ENCODE results near the gene PRRT3. TPM values are rescaled to one million over a fixed set of nuclear protein-coding genes. Genes with fewer than 3 reads are reported as not detected.
"Not testable (repeated sequence)": the region's sequence is repeated elsewhere in the genome, so short reads cannot be mapped to it uniquely, and the experiment has no call there.

Gene PRRT3
- total RNA-seq, 1 donor from 2014 or later, result 1.1 TPM

GRCh38 chr3:9899289-9899791, 52.9 kb downstream of the PRRT3 start:
- no peak for DNase-seq (ENCODE audit: low read depth)

- no peak for DNase-seq (ENCODE audit: low read depth)
These were observed 53.6 kb downstream of the PRRT3 start for GRCh38 chr3:9898467-9899241.

GRCh38 chr3:9897408-9898372, 54.5 kb downstream of the PRRT3 start:
- DNase-seq (ENCODE audit: low read depth), result peak; percentile 64

DNA sequence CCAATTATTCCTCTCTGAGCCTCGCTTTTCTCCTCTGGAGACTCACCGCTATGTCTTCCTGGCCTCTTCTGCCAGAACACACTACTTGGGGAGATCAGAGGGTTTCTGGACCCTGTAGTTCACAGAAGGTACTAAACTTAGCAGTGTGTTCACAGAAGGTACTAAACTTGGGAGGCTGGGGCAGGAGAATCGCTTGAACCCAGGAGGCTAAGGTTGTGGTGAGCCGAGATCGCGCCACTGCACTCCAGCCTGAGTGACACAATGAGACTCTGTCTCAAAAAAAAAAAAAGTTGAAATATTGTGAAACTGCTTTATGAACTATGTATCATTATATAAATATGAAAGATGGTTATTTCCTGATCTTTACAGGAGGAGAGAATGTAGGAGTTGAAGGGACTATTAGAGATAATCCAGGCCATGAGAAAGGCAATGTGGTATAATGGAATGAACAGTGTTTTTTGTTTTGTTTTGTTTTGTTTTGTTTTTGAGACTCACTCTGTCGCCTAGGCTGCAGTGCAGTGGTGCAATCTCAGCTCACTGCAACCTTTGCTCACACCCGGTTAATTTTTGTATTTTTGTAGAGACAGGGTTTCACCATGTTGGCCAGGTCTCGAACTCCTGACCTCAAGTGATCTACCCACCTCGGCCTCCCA, 55.3 kb downstream of the PRRT3 start:
- not testable (repeated sequence) for DNase-seq (ENCODE audit: low read depth)

GRCh38 chr3:9895715-9896114, 56.5 kb downstream of the PRRT3 start:
- not testable (repeated sequence) for DNase-seq (ENCODE audit: low read depth)

Other genes starting within 250 kb of the PRRT3 start
- gene CPNE9, start 248.6 kb downstream of the PRRT3 start, total RNA-seq, result not detected in 2 replicates
- 12.7 and 13.4 TPM in 2 replicates for gene BRPF1, start 220.7 kb downstream of the PRRT3 start, total RNA-seq
- 18.6 and 31.1 TPM in 2 replicates for gene OGG1, start 202.5 kb downstream of the PRRT3 start, total RNA-seq
- 7.2 TPM in 2 replicates for gene CAMK1, start 182.5 kb downstream of the PRRT3 start, total RNA-seq
- gene TADA3, start 159.9 kb downstream of the PRRT3 start, total RNA-seq, result 108 and 110 TPM in 2 replicates
- 172 and 208 TPM in 2 replicates for gene ARPC4, start 159.3 kb downstream of the PRRT3 start, total RNA-seq
- 12.2 and 17.2 TPM in 2 replicates for gene TTLL3, start 142.1 kb downstream of the PRRT3 start, total RNA-seq
- gene RPUSD3, start 108.4 kb downstream of the PRRT3 start, total RNA-seq, result 34.9 and 43.4 TPM in 2 replicates
- 0.26 TPM in 1 of 2 replicates, not detected in the other for gene CIDEC, start 72.2 kb downstream of the PRRT3 start, total RNA-seq
- gene JAGN1, start 61.8 kb downstream of the PRRT3 start, total RNA-seq, result 41.4 and 50.5 TPM in 2 replicates
- 0.40 and 0.68 TPM in 2 replicates for gene IL17RE, start 49.6 kb downstream of the PRRT3 start, total RNA-seq
- gene IL17RC, start 35.3 kb downstream of the PRRT3 start, total RNA-seq, result 24.4 and 33.9 TPM in 2 replicates
- 90.8 and 135 TPM in 2 replicates for gene CRELD1, start 18.6 kb downstream of the PRRT3 start, total RNA-seq
- 66.2 and 96.0 TPM in 2 replicates for gene EMC3, start 34.4 kb upstream of the PRRT3 start, total RNA-seq
- 0.51 and 1.6 TPM in 2 replicates for gene FANCD2, start 74.0 kb upstream of the PRRT3 start, total RNA-seq
- gene FANCD2OS, start 155.8 kb upstream of the PRRT3 start, total RNA-seq, result not detected in 2 replicates
- 71.3 and 114 TPM in 2 replicates for gene BRK1, start 163.3 kb upstream of the PRRT3 start, total RNA-seq
- gene VHL, start 189.4 kb upstream of the PRRT3 start, total RNA-seq, result 23.0 and 23.9 TPM in 2 replicates
- gene IRAK2, start 212.5 kb upstream of the PRRT3 start, total RNA-seq, result 2.3 and 2.9 TPM in 2 replicates

Data from myocyte (in vitro differentiated cells).